ENCODE results near the gene ATP2A2. TPM values are rescaled to one million over a fixed set of nuclear protein-coding genes. Genes with fewer than 3 reads are reported as not detected.
A peak's percentile ranks its signal among the peaks of the same experiment; 100 is the strongest.

ATP2A2 gene
- total and polyA plus RNA-seq, 2 donors (not counting 1 experiment from before 2014, with no cell fraction given) = 35.3 to 68.2 TPM

DNA sequence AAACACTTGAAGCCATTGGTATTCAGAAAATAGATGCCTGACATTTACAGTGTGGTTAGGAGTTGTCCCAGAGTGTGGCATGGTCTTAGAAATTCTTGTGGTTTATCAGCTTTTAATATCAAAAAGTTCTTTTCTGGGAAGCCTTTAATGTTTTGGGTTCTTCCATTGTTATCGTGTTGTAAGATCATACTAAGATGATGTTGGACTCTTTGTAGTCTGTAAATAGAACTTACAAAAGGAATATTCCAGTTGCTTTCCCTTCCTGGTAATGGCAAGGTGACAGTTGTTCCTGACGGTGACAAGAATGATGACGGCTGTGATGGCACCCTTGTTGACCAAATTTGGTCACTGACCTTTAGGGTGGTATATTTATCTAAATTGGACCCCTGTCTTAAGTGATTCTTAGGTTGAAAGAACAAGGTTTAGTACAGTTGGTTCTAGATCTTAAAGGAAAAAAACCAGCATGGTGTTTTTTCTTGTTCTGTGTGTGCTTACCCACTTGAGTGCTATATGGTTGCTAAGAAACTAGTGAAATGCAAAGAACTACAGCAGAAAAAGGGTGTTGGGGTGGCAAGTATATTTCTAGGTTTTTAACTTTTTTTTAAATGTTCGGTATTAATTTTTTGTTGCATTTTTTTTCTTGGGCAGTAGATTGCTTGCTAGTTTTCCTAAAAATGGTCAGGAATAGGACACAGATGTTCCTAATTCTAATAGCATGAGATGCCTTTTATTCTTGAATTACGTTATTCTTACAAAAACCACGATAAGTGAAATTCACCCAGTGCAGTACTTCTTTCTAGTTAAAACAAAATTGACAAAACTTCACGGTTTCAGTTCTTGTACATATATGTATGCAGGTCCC is 2.1 kb downstream of the ATP2A2 start:
- H3K4me2 ChIP-seq (replicated peaks; ENCODE audit: low read depth, low read length, poor library complexity, severe bottlenecking) = peak overlapping the region; percentile 79
- peaks cover 67% of the 10 kb centered on the region for H3K79me2 ChIP-seq (ENCODE audit: control insufficient read depth, insufficient read depth, low read length)
- peaks cover 15% of the 10 kb centered on the region for H4K20me1 ChIP-seq (ENCODE audit: control insufficient read depth, insufficient read depth, low read length, poor library complexity, severe bottlenecking)

More for the DNA sequence above, 2.1 kb downstream of the ATP2A2 start:
- H3K27me3 ChIP-seq (replicated peaks in 1 of 4; ENCODE audit: control extremely low read depth in 1 of 4, control insufficient read depth in 3 of 4, insufficient read depth in 4 of 4, low read length in 3 of 4) = no peaks in the 10 kb centered on the region
- H2AFZ ChIP-seq (ENCODE audit: insufficient read depth, low read depth, low read length, poor library complexity, severe bottlenecking) = no peak overlapping the region
- peak overlapping the region; percentile 11 for H3K9ac ChIP-seq (ENCODE audit: low read length)
- H3K27me3 Mint-ChIP-seq = no peaks in the 10 kb centered on the region
- peaks cover 5 to 16% of the 10 kb centered on the region in 2 experiments for H3K36me3 ChIP-seq (replicated peaks in 1 of 2; ENCODE audit: control extremely low read depth in 1 of 2, control insufficient read depth in 1 of 2, extremely low read depth in 1 of 2, insufficient read depth in 2 of 2, low read length in 1 of 2)
- no peak for DNase-seq
- no peak for ATAC-seq (ENCODE audit: low read depth)
- CTCF ChIA-PET = no interaction called here
- H3K4me1 Mint-ChIP-seq = peaks cover 52% of the 10 kb centered on the region
- POLR2A ChIA-PET = interaction anchor here (0.6 kb wide), 1 partner anchor 1530 kb away, joined by 3 read pairs; no protein-coding TSS in a partner anchor
- WGBS (ENCODE audit: insufficient coverage) = 60% methylated on average over 1 of the region's 7 CpGs
- H3K27ac Mint-ChIP-seq = peak overlapping the region; percentile 87
- no peaks in the 10 kb centered on the region for H3K9me3 ChIP-seq (ENCODE audit: control extremely low read depth in 1 of 3, control insufficient read depth in 2 of 3, insufficient read depth in 1 of 3, low read length in 2 of 3)
- H3K27ac ChIP-seq (ENCODE audit: low read length in 2 of 2) = no peak overlapping the region
- H3K4me3 ChIP-seq (ENCODE audit: control extremely low read depth in 1 of 5, extremely low read depth in 1 of 5, insufficient read depth in 1 of 5, low read depth in 2 of 5, low read length in 4 of 5) = peak overlapping the region in 1 of 5 experiments; percentile 1
- TF ChIP-seq, protein P1, sequence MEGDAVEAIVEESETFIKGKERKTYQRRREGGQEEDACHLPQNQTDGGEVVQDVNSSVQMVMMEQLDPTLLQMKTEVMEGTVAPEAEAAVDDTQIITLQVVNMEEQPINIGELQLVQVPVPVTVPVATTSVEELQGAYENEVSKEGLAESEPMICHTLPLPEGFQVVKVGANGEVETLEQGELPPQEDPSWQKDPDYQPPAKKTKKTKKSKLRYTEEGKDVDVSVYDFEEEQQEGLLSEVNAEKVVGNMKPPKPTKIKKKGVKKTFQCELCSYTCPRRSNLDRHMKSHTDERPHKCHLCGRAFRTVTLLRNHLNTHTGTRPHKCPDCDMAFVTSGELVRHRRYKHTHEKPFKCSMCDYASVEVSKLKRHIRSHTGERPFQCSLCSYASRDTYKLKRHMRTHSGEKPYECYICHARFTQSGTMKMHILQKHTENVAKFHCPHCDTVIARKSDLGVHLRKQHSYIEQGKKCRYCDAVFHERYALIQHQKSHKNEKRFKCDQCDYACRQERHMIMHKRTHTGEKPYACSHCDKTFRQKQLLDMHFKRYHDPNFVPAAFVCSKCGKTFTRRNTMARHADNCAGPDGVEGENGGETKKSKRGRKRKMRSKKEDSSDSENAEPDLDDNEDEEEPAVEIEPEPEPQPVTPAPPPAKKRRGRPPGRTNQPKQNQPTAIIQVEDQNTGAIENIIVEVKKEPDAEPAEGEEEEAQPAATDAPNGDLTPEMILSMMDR (IDR thresholded peaks at IDR 0.05) = no peak
- no peak for TF ChIP-seq EZH2 (IDR thresholded peaks at IDR 0.05; ENCODE audit: borderline replicate concordance, insufficient read depth, low read depth, low read length, poor library complexity, severe bottlenecking)
- peaks cover 26 to 38% of the 10 kb centered on the region in 2 donors for H3K4me1 ChIP-seq (ENCODE audit: control insufficient read depth in 2 of 2, insufficient read depth in 2 of 2, low read length in 2 of 2)
- peak overlapping the region; percentile 91 for H3K4me3 Mint-ChIP-seq
- no peaks in the 10 kb centered on the region for H3K9me3 Mint-ChIP-seq (ENCODE audit: insufficient read depth)
- intact Hi-C loops (cut with micrococcal nuclease) = loop anchor here (5.0 to 10.0 kb wide), 3 partner anchors 219 to 462 kb away; partner anchors contain the start of genes PPP1CC, RAD9B, TCHP and VPS29

Data from B cell (primary cell).